Astrocyte (in vitro differentiated cells and primary cell): ENCODE measurements around the gene GATA6.

Source experiments
- CTCF ChIP-seq: IDR thresholded peaks from 2 replicates; pipeline ENCODE4 v1.5.1; 2011; ENCODE audit warnings: low read depth, mild to moderate bottlenecking, inconsistent platforms, low read length, moderate library complexity; ENCODE audit not compliant: insufficient read depth
- EZH2 ChIP-seq: IDR thresholded peaks from 2 replicates; pipeline ENCODE4 v1.6.1; 2012; ENCODE audit warnings: mild to moderate bottlenecking, low read length, inconsistent platforms; ENCODE audit not compliant: insufficient read depth

- TF ChIP-seq CTCF (no peak), EZH2 (no peak)
Observed at GRCh38 chr18:22177327-22177871, 8.0 kb downstream of the GATA6 start.
